HL-60 (cell line): Measurements from ENCODE around the gene BPIFB2.

Experiments used
- DNase-seq, 2 experiments: peaks; one replicate each; pipeline ENCODE4 v3.0.0-alpha.2; 2010 to 2020; ENCODE audit warnings: low read depth in 1 of 2, low spot score in 1 of 2
- H3K27ac ChIP-seq: fragments of 250-450 bp; sonication (Bioruptor Pico); replicated peaks from 2 replicates; pipeline ENCODE4 v1.5.1; 2020; ENCODE audit warnings: mild to moderate bottlenecking, moderate library complexity
- H3K27me3 ChIP-seq: fragments of 250-450 bp; sonication (Bioruptor Pico); 2 replicates; pipeline ENCODE4 v1.5.1; 2021; ENCODE audit warnings: mild to moderate bottlenecking, moderate library complexity; ENCODE audit not compliant: insufficient read depth, poor library complexity, severe bottlenecking
- H3K4me3 ChIP-seq: replicated peaks from 2 replicates; pipeline ENCODE4 v1.5.1; 2011; ENCODE audit warnings: mild to moderate bottlenecking, control low read depth, low read length; ENCODE audit not compliant: insufficient read depth
- CTCF ChIP-seq: IDR thresholded peaks from one replicate; pipeline ENCODE4 v1.5.1; 2011; ENCODE audit warnings: low read length, control low read depth, inconsistent platforms; ENCODE audit not compliant: insufficient read depth
- GABPA ChIP-seq: IDR thresholded peaks from 2 replicates; pipeline ENCODE4 v1.6.1; 2012; ENCODE audit warnings: low read depth
- POLR2AphosphoS5 ChIP-seq: IDR thresholded peaks from 2 replicates; pipeline ENCODE4 v1.6.1; 2012; ENCODE audit warnings: low read depth
- REST ChIP-seq: IDR thresholded peaks from 2 replicates; pipeline ENCODE4 v1.6.1; 2012; ENCODE audit warnings: low read depth; ENCODE audit not compliant: insufficient replicate concordance
- SPI1 ChIP-seq: IDR thresholded peaks from 2 replicates; pipeline ENCODE4 v1.6.1; 2012; ENCODE audit warnings: low read depth, mild to moderate bottlenecking, borderline replicate concordance

Gene BPIFB2

GRCh38 chr20:33028875-33029274, 21.4 kb downstream of the BPIFB2 start:
- no peak overlapping the region for H3K4me3 ChIP-seq
- DNase-seq, result no peak
- TF ChIP-seq POLR2AphosphoS5, result no peak
- no peak for TF ChIP-seq GABPA
- no peak for TF ChIP-seq SPI1
- TF ChIP-seq CTCF, result no peak
- no peak for TF ChIP-seq REST
- H3K27ac ChIP-seq, result no peak overlapping the region
- H3K27me3 ChIP-seq, result no peaks in the 10 kb centered on the region

- no peak for TF ChIP-seq GABPA
- TF ChIP-seq POLR2AphosphoS5, result no peak
- no peak for TF ChIP-seq CTCF
- H3K27me3 ChIP-seq, result no peaks in the 10 kb centered on the region
- no peak overlapping the region for H3K27ac ChIP-seq
- DNase-seq, result no peak
- no peak overlapping the region for H3K4me3 ChIP-seq
Observed at GRCh38 chr20:33030076-33030475, 22.6 kb downstream of the BPIFB2 start.

GRCh38 chr20:33030569-33030968, 23.1 kb downstream of the BPIFB2 start:
- H3K4me3 ChIP-seq, result no peak overlapping the region
- DNase-seq, result no peak
- TF ChIP-seq REST, result no peak
- TF ChIP-seq CTCF, result no peak
- no peak for TF ChIP-seq GABPA
- TF ChIP-seq SPI1, result no peak
- TF ChIP-seq POLR2AphosphoS5, result no peak
- H3K27ac ChIP-seq, result no peak overlapping the region
- H3K27me3 ChIP-seq, result no peaks in the 10 kb centered on the region

- DNase-seq, result no peak
- TF ChIP-seq CTCF (no peak), GABPA (no peak), REST (no peak)
- Histone ChIP-seq H3K27me3 (no peaks in the 10 kb centered on the region), H3K27ac (no peak within 1 kb of the TSS), H3K4me3 (no peak within 1 kb of the TSS)
Observed at GRCh38 chr20:33031531-33031930, 24.0 kb downstream of the BPIFB2 start, which contains the start of gene BPIFB6. TSS of gene BPIFB6 (plus strand) at chr20:33031648. CDS start at chr20:33031648, 0 bp downstream.
